GM12878 (cell line): ENCODE data around the gene NRP1.

Source experiments
- ATF3 ChIP-seq: IDR thresholded peaks from 2 replicates; pipeline ENCODE4 v1.6.1; 2011; ENCODE audit warnings: low read depth, mild to moderate bottlenecking, low read length, moderate library complexity, borderline replicate concordance; ENCODE audit errors: extremely low read depth
- CTCF ChIP-seq, 3 experiments: IDR thresholded peaks in 2 of 3; conservative IDR thresholded peaks in 1 of 3; 2 replicates each; pipeline ENCODE4 v1.5.1; 2011; ENCODE audit warnings: low read depth in 3 of 3, low read length in 3 of 3, mild to moderate bottlenecking in 3 of 3, control low read depth in 2 of 3, moderate library complexity in 2 of 3, inconsistent platforms in 1 of 3, mixed read lengths in 1 of 3; ENCODE audit not compliant: control insufficient read depth in 2 of 3, insufficient read depth in 1 of 3; ENCODE audit errors: extremely low read depth in 1 of 3
- DPF2 ChIP-seq: fragments of 450-650 bp; IDR thresholded peaks from 2 replicates; pipeline ENCODE4 v1.6.1; 2017; ENCODE audit warnings: mild to moderate bottlenecking
- E2F4 ChIP-seq: IDR thresholded peaks from 2 replicates; pipeline ENCODE4 v1.6.1; 2012; ENCODE audit warnings: low read depth, low read length, improper control_type of control experiment
- EP300 ChIP-seq, 2 experiments: fragments of 150-350 bp in 1 of 2; IDR thresholded peaks; 2 replicates each; pipeline ENCODE4 v1.6.1; 2011 to 2012; ENCODE audit warnings: low read depth in 2 of 2, low read length in 2 of 2, borderline replicate concordance in 1 of 2, improper control_type of control experiment in 1 of 2, inconsistent platforms in 1 of 2; ENCODE audit not compliant: control insufficient read depth in 1 of 2
- MAX ChIP-seq: IDR thresholded peaks from 2 replicates; pipeline ENCODE4 v1.6.1; 2012; ENCODE audit warnings: low read depth, low read length, improper control_type of control experiment
- MXI1 ChIP-seq: fragments of 150-350 bp; IDR thresholded peaks from 2 replicates; pipeline ENCODE4 v1.6.1; 2011; ENCODE audit warnings: low read depth, mild to moderate bottlenecking, inconsistent platforms, low read length, improper control_type of control experiment
- POLR2AphosphoS5 ChIP-seq: IDR thresholded peaks from 2 replicates; pipeline ENCODE4 v1.6.1; 2011; ENCODE audit warnings: mild to moderate bottlenecking, low read length, inconsistent platforms
- SIN3A ChIP-seq: IDR thresholded peaks from 2 replicates; pipeline ENCODE4 v1.6.1; 2012; ENCODE audit warnings: low read depth, low read length, improper control_type of control experiment
- USF2 ChIP-seq: IDR thresholded peaks from 2 replicates; pipeline ENCODE4 v1.6.1; 2011; ENCODE audit warnings: low read depth, low read length, improper control_type of control experiment, borderline replicate concordance

GRCh38 chr10:33365301-33365700, 30.8 kb upstream of the NRP1 start:
- TF ChIP-seq POLR2AphosphoS5, result no peak
- no peak for TF ChIP-seq DPF2
- no peak for TF ChIP-seq EP300 (IDR thresholded peaks at IDR 0.05; ENCODE audit: borderline replicate concordance in 1 of 2, control insufficient read depth in 1 of 2, low read depth in 2 of 2, low read length in 2 of 2)
- no peak for TF ChIP-seq CTCF (IDR thresholded peaks at IDR 0.05 in 2 of 3, conservative IDR thresholded peaks at IDR 0.05 in 1 of 3; ENCODE audit: control insufficient read depth in 2 of 3, extremely low read depth in 1 of 3, insufficient read depth in 1 of 3, low read depth in 3 of 3, low read length in 3 of 3)
- no peak for TF ChIP-seq USF2
- no peak for TF ChIP-seq MAX
- no peak for TF ChIP-seq MXI1
- no peak for TF ChIP-seq SIN3A
- no peak for TF ChIP-seq E2F4
- no peak for TF ChIP-seq ATF3
